ENCODE results near the gene COL5A2.

Gene COL5A2

GRCh38 chr2:189178726-189179569 lies 613 bp downstream of the COL5A2 start:
- DNase-seq (ENCODE audit: low spot score) (peak; percentile 28), FAIRE-seq (no peak)

GRCh38 chr2:189178054-189178453 lies 1.5 kb downstream of the COL5A2 start:
- FAIRE-seq (no peak), DNase-seq (ENCODE audit: low spot score) (peak; percentile 5)

- FAIRE-seq, result no peak
Measured at GRCh38 chr2:189177251-189177840, 2.2 kb downstream of the COL5A2 start.

GRCh38 chr2:189176516-189176915 lies 3.0 kb downstream of the COL5A2 start:
- no peak for DNase-seq (ENCODE audit: low spot score)
- no peak for FAIRE-seq

More at GRCh38 chr2:189177251-189177840, 2.2 kb downstream of the COL5A2 start:
- no peak for DNase-seq (ENCODE audit: low spot score)

- DNase-seq (ENCODE audit: low spot score) (no peak), FAIRE-seq (no peak)
Measured at GRCh38 chr2:189175869-189176433, 3.6 kb downstream of the COL5A2 start.

GRCh38 chr2:189171956-189172609 lies 7.5 kb downstream of the COL5A2 start:
- FAIRE-seq (no peak), DNase-seq (ENCODE audit: low spot score) (no peak)

GRCh38 chr2:189168856-189169499 lies 10.6 kb downstream of the COL5A2 start:
- FAIRE-seq, result no peak
- no peak for DNase-seq (ENCODE audit: low spot score)

- DNase-seq (ENCODE audit: low spot score), result no peak
Measured at GRCh38 chr2:189165656-189166380, 13.7 kb downstream of the COL5A2 start.

GRCh38 chr2:189164746-189165145 lies 14.8 kb downstream of the COL5A2 start:
- no peak for DNase-seq (ENCODE audit: low spot score)

More at GRCh38 chr2:189165656-189166380, 13.7 kb downstream of the COL5A2 start:
- no peak for FAIRE-seq

GRCh38 chr2:189163889-189164288 lies 15.7 kb downstream of the COL5A2 start:
- DNase-seq (ENCODE audit: low spot score) (no peak), FAIRE-seq (no peak)

More at GRCh38 chr2:189164746-189165145, 14.8 kb downstream of the COL5A2 start:
- FAIRE-seq, result no peak

GRCh38 chr2:189162566-189162965 lies 17.0 kb downstream of the COL5A2 start:
- DNase-seq (ENCODE audit: low spot score) (no peak), FAIRE-seq (no peak)

GRCh38 chr2:189161894-189162293 lies 17.7 kb downstream of the COL5A2 start:
- FAIRE-seq (no peak), DNase-seq (ENCODE audit: low spot score) (no peak)

- DNase-seq (ENCODE audit: low spot score) (no peak), FAIRE-seq (no peak)
Measured at GRCh38 chr2:189159717-189160116, 19.8 kb downstream of the COL5A2 start.

GRCh38 chr2:189159273-189159672 lies 20.3 kb downstream of the COL5A2 start:
- FAIRE-seq, result no peak
- DNase-seq (ENCODE audit: low spot score), result no peak

- DNase-seq (ENCODE audit: low spot score), result no peak
- FAIRE-seq, result no peak
Measured at GRCh38 chr2:189157939-189158338, 21.6 kb downstream of the COL5A2 start.

GRCh38 chr2:189157456-189157855 lies 22.1 kb downstream of the COL5A2 start:
- DNase-seq (ENCODE audit: low spot score) (no peak), FAIRE-seq (no peak)

GRCh38 chr2:189155795-189156194 lies 23.8 kb downstream of the COL5A2 start:
- FAIRE-seq (no peak), DNase-seq (ENCODE audit: low spot score) (no peak)

- DNase-seq (ENCODE audit: low spot score) (no peak), FAIRE-seq (no peak)
Measured at GRCh38 chr2:189153619-189154018, 25.9 kb downstream of the COL5A2 start.

- DNase-seq (ENCODE audit: low spot score), result no peak
- no peak for FAIRE-seq
Measured at GRCh38 chr2:189152483-189152882, 27.1 kb downstream of the COL5A2 start.

- no peak for DNase-seq (ENCODE audit: low spot score)
- FAIRE-seq, result no peak
Measured at GRCh38 chr2:189151906-189152305, 27.7 kb downstream of the COL5A2 start.

GRCh38 chr2:189150033-189150432 lies 29.5 kb downstream of the COL5A2 start:
- no peak for DNase-seq (ENCODE audit: low spot score)
- no peak for FAIRE-seq
